ENCODE measurements around the gene DPP8.
A peak's percentile ranks its signal among the peaks of the same experiment; 100 is the strongest.
"Not testable (repeated sequence)": the region's sequence is repeated elsewhere in the genome, so short reads cannot be mapped to it uniquely, and the experiment has no call there.

The DPP8 gene

GRCh38 chr15:65516997-65517865, at the start of gene DPP8:
DPP8 (minus strand) TSS chr15:65517689; CDS start chr15:65512553, 5,136 bp downstream.
- peak; percentile 84 to 91 (median 89) for DNase-seq (ENCODE audit: low read depth in 2 of 3, low spot score in 2 of 3)

- no peak for DNase-seq (ENCODE audit: low read depth in 2 of 3, low spot score in 2 of 3)
Observed at GRCh38 chr15:65561934-65562333, 44.4 kb upstream of the DPP8 start.

- no peak for DNase-seq (ENCODE audit: low read depth in 2 of 3, low spot score in 2 of 3)
Observed at GRCh38 chr15:65559941-65560340, 42.5 kb upstream of the DPP8 start.

GRCh38 chr15:65558997-65559760, 41.7 kb upstream of the DPP8 start:
- no peak for DNase-seq (ENCODE audit: low read depth in 2 of 3, low spot score in 2 of 3)

- no peak for DNase-seq (ENCODE audit: low read depth in 2 of 3, low spot score in 2 of 3)
Observed at GRCh38 chr15:65558336-65558735, 40.8 kb upstream of the DPP8 start.

GRCh38 chr15:65556622-65557021, 39.1 kb upstream of the DPP8 start:
- no peak for DNase-seq (ENCODE audit: low read depth in 2 of 3, low spot score in 2 of 3)

GRCh38 chr15:65553691-65554090, 36.2 kb upstream of the DPP8 start:
- DNase-seq (ENCODE audit: low read depth in 2 of 3, low spot score in 2 of 3), result no peak

- DNase-seq (ENCODE audit: low read depth in 2 of 3, low spot score in 2 of 3), result not testable (repeated sequence)
Observed at GRCh38 chr15:65552851-65553250, 35.4 kb upstream of the DPP8 start.

- no peak for DNase-seq (ENCODE audit: low read depth in 2 of 3, low spot score in 2 of 3)
Observed at GRCh38 chr15:65551183-65551582, 33.7 kb upstream of the DPP8 start.

GRCh38 chr15:65550681-65551098, 33.2 kb upstream of the DPP8 start:
- no peak for DNase-seq (ENCODE audit: low read depth in 2 of 3, low spot score in 2 of 3)

GRCh38 chr15:65549288-65549687, 31.8 kb upstream of the DPP8 start:
- not testable (repeated sequence) for DNase-seq (ENCODE audit: low read depth in 2 of 3, low spot score in 2 of 3)

- no peak for DNase-seq (ENCODE audit: low read depth in 2 of 3, low spot score in 2 of 3)
Observed at GRCh38 chr15:65547841-65548240, 30.4 kb upstream of the DPP8 start.

- DNase-seq (ENCODE audit: low read depth in 2 of 3, low spot score in 2 of 3), result no peak
Observed at GRCh38 chr15:65541231-65541820, 23.8 kb upstream of the DPP8 start.

- no peak for DNase-seq (ENCODE audit: low read depth in 2 of 3, low spot score in 2 of 3)
Observed at GRCh38 chr15:65540314-65540713, 22.8 kb upstream of the DPP8 start.

GRCh38 chr15:65535192-65535591, 17.7 kb upstream of the DPP8 start:
- DNase-seq (ENCODE audit: low read depth in 2 of 3, low spot score in 2 of 3), result no peak

GRCh38 chr15:65533057-65533756, 15.7 kb upstream of the DPP8 start:
- DNase-seq (ENCODE audit: low read depth in 2 of 3, low spot score in 2 of 3), result no peak

- no peak for DNase-seq (ENCODE audit: low read depth in 2 of 3, low spot score in 2 of 3)
Observed at GRCh38 chr15:65532738-65533051, 15.2 kb upstream of the DPP8 start.

- peak; percentile 77 to 90 (median 88) for DNase-seq (ENCODE audit: low read depth in 2 of 3, low spot score in 2 of 3)
Observed at GRCh38 chr15:65530318-65531111, 13.0 kb upstream of the DPP8 start, which contains the start of gene HACD3. HACD3 (plus strand) TSS chr15:65530463; CDS start chr15:65530632, 169 bp downstream.

- no peak for DNase-seq (ENCODE audit: low read depth in 2 of 3, low spot score in 2 of 3)
Observed at GRCh38 chr15:65529762-65530317, 12.4 kb upstream of the DPP8 start.

GRCh38 chr15:65528461-65529060, 11.1 kb upstream of the DPP8 start:
- DNase-seq (ENCODE audit: low read depth in 2 of 3, low spot score in 2 of 3), result no peak
